ENCODE data around the gene JAM3. TPM values are rescaled to one million over a fixed set of nuclear protein-coding genes. Genes with fewer than 3 reads are reported as not detected.

Gene JAM3
- total and polyA plus RNA-seq, 2 of the 8 experiments (the other 6 are each of a cell fraction or from before 2014, with no cell fraction given) = 19.6 to 42.8 TPM

- Histone ChIP-seq H3K4ac (replicated peaks; ENCODE audit: insufficient read length, low read depth, low read length) (no peak overlapping the region), H2BK5ac (ENCODE audit: low read depth, low read length) (no peak overlapping the region), H4K5ac (ENCODE audit: insufficient read length, low read depth, low read length) (no peak overlapping the region), H3K14ac (ENCODE audit: insufficient read length) (no peak overlapping the region), H3K79me1 (ENCODE audit: low read depth, low read length) (no peaks in the 10 kb centered on the region), H4K20me1 (replicated peaks in 1 of 2; ENCODE audit: control insufficient read depth in 1 of 2, insufficient read depth in 2 of 2, low read length in 2 of 2) (no peaks in the 10 kb centered on the region), H3K4me2 (ENCODE audit: insufficient read depth in 1 of 2, low read depth in 2 of 2, low read length in 2 of 2) (no peak overlapping the region), H3K23me2 (ENCODE audit: low read depth, low read length) (no peaks in the 10 kb centered on the region), H2BK20ac (ENCODE audit: low read length) (no peak overlapping the region), H4K91ac (replicated peaks; ENCODE audit: insufficient read length, low read length) (no peak overlapping the region), H3K27me3 (replicated peaks in 1 of 4; ENCODE audit: control insufficient read depth in 3 of 4, extremely low read depth in 1 of 4, insufficient read depth in 3 of 4, low read length in 3 of 4) (no peaks in the 10 kb centered on the region; a peak in 1 of 7 replicates), H3K27ac (ENCODE audit: low read depth, low read length) (no peak overlapping the region), H4K8ac (ENCODE audit: extremely low read depth, insufficient read depth, low read length) (no peak overlapping the region), H2BK15ac (ENCODE audit: low read length) (no peak overlapping the region), H3K9me3 (ENCODE audit: insufficient read depth in 2 of 2, low read depth in 1 of 2, low read length in 1 of 2) (peaks cover 73 to 83% of the 10 kb centered on the region in 2 experiments), H2BK12ac (ENCODE audit: low read depth, low read length) (no peak overlapping the region), H3K4me1 (replicated peaks in 1 of 4; ENCODE audit: control insufficient read depth in 3 of 4, insufficient read depth in 4 of 4, low read length in 3 of 4) (no peaks in the 10 kb centered on the region), H3K23ac (ENCODE audit: insufficient read length) (no peak overlapping the region), H3K36me3 (ENCODE audit: control insufficient read depth in 2 of 4, insufficient read depth in 4 of 4, low read length in 3 of 4) (peaks cover 49 to 93% (median 80%) of the 10 kb centered on the region in 4 experiments), H3K79me2 (ENCODE audit: control insufficient read depth in 1 of 2, insufficient read depth in 2 of 2, low read length in 2 of 2) (no peaks in the 10 kb centered on the region), H2BK120ac (replicated peaks; ENCODE audit: low read depth, low read length) (no peak overlapping the region), H3K56ac (replicated peaks; ENCODE audit: insufficient read length, low read depth, low read length) (no peak overlapping the region), H3K18ac (ENCODE audit: extremely low read depth, low read length) (no peak overlapping the region), H2AFZ (ENCODE audit: low read length) (no peak overlapping the region), H2AK5ac (ENCODE audit: low read depth, low read length) (no peak overlapping the region), H3K9ac (replicated peaks in 1 of 4; ENCODE audit: extremely low read depth in 1 of 4, low read depth in 3 of 4, low read length in 3 of 4) (no peak overlapping the region), H3K4me3 (ENCODE audit: extremely low read depth in 1 of 4, insufficient read depth in 2 of 4, low read depth in 3 of 4, low read length in 4 of 4) (peak overlapping the region in 1 of 4 experiments; percentile 47; a peak in 2 of 8 replicates)
- DNase-seq (ENCODE audit: low read depth in 1 of 2, low spot score in 2 of 2) (peak in 1 of 2 experiments; percentile 41), FAIRE-seq (peak; percentile 81)
- CTCF ChIA-PET (ENCODE audit: partially characterized antibody) = interaction anchor here (0.7 to 1.7 kb wide), 4 partner anchors 12 to 68 kb away, joined by 3 to 6 read pairs (median 4); no protein-coding TSS in a partner anchor
- POLR2A ChIA-PET (ENCODE audit: partially characterized antibody) = no interaction called here
- 90% methylated on average over 11 of the region's 11 CpGs; no CpG with 5 or more reads in 1 of the 2 experiments for WGBS, 2 experiments (ENCODE audit: extremely low coverage in 1 of 2, insufficient coverage in 1 of 2, insufficient read length in 1 of 2, insufficient replicate concordance in 2 of 2, low coverage in 1 of 2, low lambda C conversion rate in 2 of 2, missing lambda C conversion rate in 1 of 2)
- TF ChIP-seq NANOG (IDR thresholded peaks at IDR 0.05; ENCODE audit: insufficient read depth, low read depth, low read length, poor library complexity, severe bottlenecking) (no peak), JUN (IDR thresholded peaks at IDR 0.05; ENCODE audit: low read depth, low read length) (peak; percentile 93; the same call in 1 of the 2 replicates), RFX5 (IDR thresholded peaks at IDR 0.05; ENCODE audit: borderline replicate concordance, low read depth, low read length) (no peak), EGR1 (IDR thresholded peaks at IDR 0.05; ENCODE audit: borderline replicate concordance, low read depth, low read length) (peak; percentile 67; the same call in 1 of the 2 replicates), NRF1 (IDR thresholded peaks at IDR 0.05; ENCODE audit: low read depth, low read length) (no peak), PHF8 (conservative IDR thresholded peaks at IDR 0.05; ENCODE audit: low read depth, low read length) (no peak), BACH1 (IDR thresholded peaks at IDR 0.05; ENCODE audit: low read length) (no peak), JUND (IDR thresholded peaks at IDR 0.05; ENCODE audit: low read length) (no peak; the same call in 1 of the 2 replicates), POLR2A (IDR thresholded peaks at IDR 0.05; ENCODE audit: control extremely low read depth in 1 of 2, low read depth in 2 of 2, low read length in 2 of 2) (no peak), RXRA (IDR thresholded peaks at IDR 0.05; ENCODE audit: insufficient read depth, low read depth, low read length) (no peak), BCL11A (IDR thresholded peaks at IDR 0.05; ENCODE audit: low read depth in 2 of 2, low read length in 2 of 2) (no peak), SP2 (IDR thresholded peaks at IDR 0.05; ENCODE audit: low read length) (no peak), GTF2F1 (IDR thresholded peaks at IDR 0.05; ENCODE audit: borderline replicate concordance, low read depth, low read length) (no peak)
Observed at GRCh38 chr11:134164490-134165370, 95.9 kb downstream of the JAM3 start.

All from H1 (cell line).